Effector memory CD4-positive, alpha-beta T cell (primary cell): ENCODE measurements around the gene COL28A1.

Experiments used
- DNase-seq, 3 donors: peaks; one replicate each; pipeline ENCODE4 v3.0.0-alpha.2; 2020
- H3K27ac ChIP-seq: 2 replicates; pipeline ENCODE4 v1.7.0; 2013; ENCODE audit warnings: mild to moderate bottlenecking, low read length, moderate library complexity; ENCODE audit not compliant: insufficient read depth, poor library complexity, severe bottlenecking
- H3K27me3 ChIP-seq: replicated peaks from 2 replicates; pipeline ENCODE4 v1.7.0; 2013; ENCODE audit warnings: mild to moderate bottlenecking, low read length; ENCODE audit not compliant: insufficient read depth, control insufficient read depth, poor library complexity, severe bottlenecking
- H3K36me3 ChIP-seq: 2 replicates; pipeline ENCODE4 v1.7.0; 2013; ENCODE audit warnings: mild to moderate bottlenecking, low read length, moderate library complexity; ENCODE audit not compliant: control insufficient read depth, insufficient read depth
- H3K4me1 ChIP-seq: 2 replicates; pipeline ENCODE4 v1.7.0; 2013; ENCODE audit warnings: low read length, mild to moderate bottlenecking; ENCODE audit not compliant: control insufficient read depth, insufficient read depth, poor library complexity, severe bottlenecking
- H3K4me3 ChIP-seq: 2 replicates; pipeline ENCODE4 v1.7.0; 2013; ENCODE audit warnings: low read length, low read depth, mild to moderate bottlenecking; ENCODE audit not compliant: insufficient read depth, poor library complexity, severe bottlenecking
- H3K9me3 ChIP-seq: 2 replicates; pipeline ENCODE4 v1.7.0; 2013; ENCODE audit warnings: mild to moderate bottlenecking, low read length, moderate library complexity; ENCODE audit not compliant: control insufficient read depth

The COL28A1 gene

GRCh38 chr7:7432979-7433378 is 102.7 kb downstream of the COL28A1 start:
- no peak overlapping the region for H3K4me3 ChIP-seq
- H3K4me1 ChIP-seq: no peaks in the 10 kb centered on the region
- H3K27me3 ChIP-seq: no peaks in the 10 kb centered on the region
- H3K27ac ChIP-seq: no peak overlapping the region
- no peak for DNase-seq
- H3K9me3 ChIP-seq: no peaks in the 10 kb centered on the region
- no peaks in the 10 kb centered on the region for H3K36me3 ChIP-seq

- H3K36me3 ChIP-seq: no peaks in the 10 kb centered on the region
- no peak overlapping the region for H3K27ac ChIP-seq
- H3K4me3 ChIP-seq: no peak overlapping the region
- H3K27me3 ChIP-seq: no peaks in the 10 kb centered on the region
- DNase-seq: no peak
- H3K9me3 ChIP-seq: no peaks in the 10 kb centered on the region
- H3K4me1 ChIP-seq: no peaks in the 10 kb centered on the region
Measured at GRCh38 chr7:7428806-7429205, 106.9 kb downstream of the COL28A1 start.

DNA sequence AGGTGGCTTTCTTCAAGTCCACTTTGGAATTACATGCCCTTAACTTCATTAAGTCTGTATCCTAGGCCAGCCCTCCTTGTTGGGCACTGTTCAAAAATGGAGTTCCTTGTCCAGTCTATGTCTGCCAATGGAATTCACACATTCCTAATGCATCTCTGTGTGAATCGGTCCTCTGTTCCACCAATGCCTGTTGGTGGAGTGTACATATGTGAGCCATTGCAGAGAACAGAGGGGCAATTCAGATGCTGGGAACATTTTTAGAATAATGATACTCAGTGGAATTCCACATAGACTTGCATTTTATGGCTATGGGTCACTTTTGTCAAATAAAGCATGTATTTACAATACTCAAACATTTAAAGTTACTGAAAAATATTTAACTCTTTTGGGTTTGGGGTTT is 108.3 kb downstream of the COL28A1 start:
- Histone ChIP-seq H3K4me1 (no peaks in the 10 kb centered on the region), H3K27me3 (no peaks in the 10 kb centered on the region)
- no peak for DNase-seq

DNA sequence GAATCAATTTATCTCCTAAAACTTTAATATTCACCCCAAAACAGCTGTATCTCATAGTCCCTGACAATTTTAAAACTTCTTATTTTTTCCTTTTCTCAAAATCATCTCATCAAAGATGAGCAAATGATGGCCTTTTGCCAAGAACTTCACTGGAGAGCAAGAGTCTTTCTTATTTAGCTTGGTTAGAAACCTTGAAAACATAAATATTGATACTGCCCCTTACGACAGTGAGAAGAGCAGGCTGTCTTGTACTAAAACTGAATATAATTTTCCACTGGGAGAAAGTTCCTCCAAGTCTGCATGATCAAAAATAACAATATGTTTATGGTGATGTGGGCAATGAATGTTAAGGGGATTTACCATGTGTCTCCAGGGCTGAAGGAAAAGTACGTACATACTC is 109.0 kb downstream of the COL28A1 start:
- Histone ChIP-seq H3K4me1 (no peaks in the 10 kb centered on the region), H3K4me3 (no peak overlapping the region), H3K27me3 (no peaks in the 10 kb centered on the region), H3K27ac (no peak overlapping the region), H3K9me3 (no peaks in the 10 kb centered on the region), H3K36me3 (no peaks in the 10 kb centered on the region)
- DNase-seq: no peak

More for the DNA sequence above, 108.3 kb downstream of the COL28A1 start:
- H3K36me3 ChIP-seq: no peaks in the 10 kb centered on the region
- H3K9me3 ChIP-seq: no peaks in the 10 kb centered on the region
- no peak overlapping the region for H3K27ac ChIP-seq
- no peak overlapping the region for H3K4me3 ChIP-seq

DNA sequence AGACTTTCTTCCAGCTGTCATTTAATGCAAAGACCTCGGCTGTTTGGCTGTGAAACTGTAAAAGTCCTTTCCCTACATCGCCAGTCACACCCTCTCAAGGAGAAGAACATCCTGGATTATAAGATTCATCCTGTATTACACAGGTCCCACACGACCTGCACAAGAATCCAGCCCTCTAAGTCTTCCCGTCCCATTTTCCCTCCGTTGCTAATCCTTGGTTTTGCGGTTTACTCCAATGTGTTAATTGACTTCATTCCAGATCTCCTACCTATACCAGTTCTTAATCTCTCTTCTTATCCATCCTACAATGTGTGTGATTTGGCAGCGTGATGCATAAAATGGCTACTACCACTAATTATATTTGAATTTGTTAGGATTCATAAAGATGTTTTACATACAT is 110.4 kb downstream of the COL28A1 start:
- Histone ChIP-seq H3K4me1 (no peaks in the 10 kb centered on the region), H3K4me3 (no peak overlapping the region), H3K36me3 (no peaks in the 10 kb centered on the region), H3K9me3 (no peaks in the 10 kb centered on the region), H3K27me3 (no peaks in the 10 kb centered on the region), H3K27ac (no peak overlapping the region)
- no peak for DNase-seq

DNA sequence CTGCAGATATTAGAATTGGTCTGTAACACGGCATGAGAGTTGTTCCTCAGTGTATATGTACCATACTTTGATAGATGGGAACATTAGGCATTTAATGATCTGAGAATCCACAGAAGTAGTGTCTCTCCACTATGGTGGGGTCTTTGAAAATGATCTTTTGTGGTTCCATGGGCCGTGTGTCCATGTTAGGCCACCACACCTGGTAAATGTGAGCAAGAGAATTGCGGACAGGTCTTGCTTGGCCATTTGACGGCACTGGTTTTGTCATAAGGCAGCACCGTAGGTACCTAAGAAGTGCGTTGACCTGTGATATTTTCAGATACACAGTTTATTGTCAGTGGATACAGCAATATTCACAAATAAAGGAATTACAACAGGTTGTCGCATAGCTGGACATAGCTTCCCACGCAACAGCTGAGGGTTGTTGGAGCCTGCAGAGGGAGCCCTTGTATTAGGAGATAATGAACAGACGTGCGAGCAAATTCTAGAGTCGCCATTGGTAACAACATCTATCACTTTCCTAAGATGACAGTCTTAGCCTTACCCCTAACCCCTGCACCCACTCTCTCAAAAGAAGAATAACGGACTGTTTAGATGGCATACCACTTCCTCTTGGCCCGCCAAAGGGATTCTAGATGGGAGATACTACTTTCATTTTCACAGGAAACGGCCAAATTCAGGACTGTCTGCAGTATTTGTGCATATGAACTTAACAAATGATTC is 111.4 kb downstream of the COL28A1 start:
- Histone ChIP-seq H3K4me3 (peak overlapping the region; percentile 53), H3K4me1 (no peaks in the 10 kb centered on the region), H3K9me3 (no peaks in the 10 kb centered on the region), H3K27ac (no peak overlapping the region), H3K27me3 (no peaks in the 10 kb centered on the region), H3K36me3 (no peaks in the 10 kb centered on the region)
- peak in 1 of 3 donors; percentile 21 for DNase-seq

DNA sequence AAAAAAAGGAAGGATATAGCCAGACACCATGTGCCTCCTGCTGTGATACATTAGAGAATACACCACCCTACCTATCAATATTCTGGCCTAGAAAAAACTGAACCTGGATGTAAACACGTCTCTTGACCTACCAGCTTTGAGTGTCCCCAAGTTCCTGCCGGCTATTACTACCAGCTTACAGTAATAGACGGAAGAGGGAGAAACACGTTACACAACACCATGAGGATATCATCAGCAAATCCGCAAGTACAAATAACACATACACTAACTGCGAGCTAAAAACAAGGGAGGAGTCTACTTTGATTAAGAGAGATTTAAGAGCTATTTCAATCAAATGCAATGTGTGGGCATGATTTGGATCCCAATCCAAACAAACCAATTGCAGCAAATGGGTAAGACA is 113.0 kb downstream of the COL28A1 start:
- Histone ChIP-seq H3K27me3 (no peaks in the 10 kb centered on the region), H3K27ac (no peak overlapping the region), H3K9me3 (no peaks in the 10 kb centered on the region), H3K4me3 (no peak overlapping the region), H3K36me3 (no peaks in the 10 kb centered on the region), H3K4me1 (no peaks in the 10 kb centered on the region)
- DNase-seq: no peak

- Histone ChIP-seq H3K36me3 (no peaks in the 10 kb centered on the region), H3K9me3 (no peaks in the 10 kb centered on the region), H3K27ac (no peak overlapping the region), H3K4me3 (no peak overlapping the region), H3K27me3 (no peaks in the 10 kb centered on the region), H3K4me1 (no peaks in the 10 kb centered on the region)
- no peak for DNase-seq
Measured at GRCh38 chr7:7421826-7422225, 113.8 kb downstream of the COL28A1 start.

GRCh38 chr7:7418997-7419396 is 116.7 kb downstream of the COL28A1 start:
- no peaks in the 10 kb centered on the region for H3K27me3 ChIP-seq
- no peak for DNase-seq
- no peak overlapping the region for H3K27ac ChIP-seq
- H3K9me3 ChIP-seq: no peaks in the 10 kb centered on the region
- no peaks in the 10 kb centered on the region for H3K4me1 ChIP-seq
- H3K4me3 ChIP-seq: no peak overlapping the region
- H3K36me3 ChIP-seq: no peaks in the 10 kb centered on the region

DNA sequence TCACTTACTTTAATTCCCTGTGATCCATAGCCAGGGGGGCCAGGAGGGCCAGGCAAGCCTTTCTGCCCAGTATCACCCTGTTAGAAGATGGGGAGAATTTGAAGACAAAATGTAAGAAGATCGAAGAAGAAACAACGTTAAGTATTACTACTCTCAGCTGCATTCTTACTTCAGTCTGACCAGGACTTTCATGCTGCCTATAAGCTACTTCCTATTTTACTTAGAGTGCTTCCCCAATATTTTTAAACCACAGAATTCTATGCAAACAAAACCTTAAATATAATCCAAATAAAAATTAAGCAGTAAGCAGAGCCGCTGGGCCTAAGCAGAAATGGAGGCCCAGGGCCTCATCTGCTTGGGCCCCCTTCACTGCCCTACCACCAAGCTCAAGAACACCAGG is 117.8 kb downstream of the COL28A1 start:
- H3K27ac ChIP-seq: no peak overlapping the region
- no peaks in the 10 kb centered on the region for H3K9me3 ChIP-seq
- H3K36me3 ChIP-seq: no peaks in the 10 kb centered on the region
- H3K4me3 ChIP-seq: no peak overlapping the region
- no peaks in the 10 kb centered on the region for H3K4me1 ChIP-seq
- no peaks in the 10 kb centered on the region for H3K27me3 ChIP-seq
- no peak for DNase-seq
